Natural killer cell (primary cell): Measurements from ENCODE around the gene DDX1. TPM values are rescaled to one million over a fixed set of nuclear protein-coding genes. Genes with fewer than 3 reads are reported as not detected.

ENCODE experiments used
- ATAC-seq, 3 donors: fragments of 150-1000 bp in 2 of 3; fragments of 200-7000 bp in 1 of 3; cut with Tn5 transposase; 1 replicate in 1 of 3; 2 replicates in 2 of 3; pipeline ENCODE4 v1.10.0; 2021; ENCODE audit warnings: mild to moderate bottlenecking in 2 of 3, moderate library complexity in 2 of 3
- DNase-seq, 2 donors: peaks; one replicate each; pipeline versions ENCODE4 v3.0.0 to v3.0.0-alpha.2; 2013 to 2021; ENCODE audit warnings: mixed read lengths in 1 of 2
- H3K27ac ChIP-seq: one replicate; pipeline ENCODE4 v1.5.1; 2013; ENCODE audit warnings: mild to moderate bottlenecking, low read length
- H3K27me3 ChIP-seq: one replicate; pipeline ENCODE4 v1.6.1; 2013; ENCODE audit warnings: low read length; ENCODE audit not compliant: control insufficient read depth, insufficient read depth
- H3K36me3 ChIP-seq: one replicate; pipeline ENCODE4 v1.6.1; 2013; ENCODE audit warnings: low read length; ENCODE audit not compliant: control insufficient read depth, insufficient read depth
- H3K4me1 ChIP-seq: one replicate; pipeline ENCODE4 v1.6.1; 2013; ENCODE audit warnings: low read length; ENCODE audit not compliant: control insufficient read depth, insufficient read depth
- H3K4me3 ChIP-seq: one replicate; pipeline ENCODE4 v1.5.1; 2013; ENCODE audit warnings: low read length
- H3K9me3 ChIP-seq: one replicate; pipeline ENCODE4 v1.6.1; 2013; ENCODE audit warnings: low read length; ENCODE audit not compliant: control insufficient read depth, insufficient read depth
- H3K27ac Mint-ChIP-seq, 2 donors: one replicate each; pipeline ENCODE4 v1.8.0; 2022; ENCODE audit warnings: mild to moderate bottlenecking in 2 of 2, mixed read lengths in 2 of 2, moderate library complexity in 1 of 2
- H3K27me3 Mint-ChIP-seq, 2 donors: one replicate each; pipeline ENCODE4 v1.8.0; 2022; ENCODE audit warnings: low read depth in 2 of 2, mixed read lengths in 2 of 2
- H3K36me3 Mint-ChIP-seq: one replicate; pipeline ENCODE4 v1.8.0; 2022; ENCODE audit warnings: mixed read lengths
- H3K4me1 Mint-ChIP-seq, 2 donors: one replicate each; pipeline ENCODE4 v1.8.0; 2022; ENCODE audit warnings: mixed read lengths in 2 of 2
- H3K4me3 Mint-ChIP-seq: one replicate; pipeline ENCODE4 v1.8.0; 2022; ENCODE audit warnings: mild to moderate bottlenecking, moderate library complexity, mixed read lengths
- H3K9me3 Mint-ChIP-seq, 2 donors: one replicate each; pipeline ENCODE4 v1.8.0; 2022; ENCODE audit warnings: mixed read lengths in 2 of 2
- CTCF ChIP-seq: fragments of 200-600 bp; IDR thresholded peaks from one replicate; pipeline ENCODE4 v1.8.0; 2022; ENCODE audit warnings: antibody characterized with exemption
- WGBS: methylation state at CpG from one replicate; pipeline ENCODE4 v1.1.7; 2013; ENCODE audit warnings: missing lambda C conversion rate; ENCODE audit not compliant: insufficient coverage; 5-methylcytosine and 5-hydroxymethylcytosine counted together
- intact Hi-C: fragments of 100-400 bp; cut with micrococcal nuclease; formaldehyde crosslinking; loops from one replicate; pipeline ENCODE4 v1.14.2; 2022
- total RNA-seq, 4 donors: library from RNA; stranded (reverse); fragments of 120-200 nt in 1 of 4; gene quantifications; one replicate each; pipeline versions ENCODE4 v1.2.3 to v1.2.4, GENCODE V29; 2013 to 2022

Gene DDX1
- total RNA-seq, 3 donors from 2014 or later (not counting 1 experiment from before 2014, with no cell fraction given) = 28.5 to 43.4 (median 37.2) TPM

GRCh38 chr2:15630978-15631719, 39.5 kb downstream of the DDX1 start:
- DNase-seq (no peak), ATAC-seq (no peak)
- Mint-ChIP-seq H3K27ac (no peak overlapping the region), H3K4me3 (no peak overlapping the region), H3K36me3 (peaks cover 31% of the 10 kb centered on the region), H3K9me3 (no peaks in the 10 kb centered on the region), H3K27me3 (no peaks in the 10 kb centered on the region), H3K4me1 (no peaks in the 10 kb centered on the region)
- H3K27ac ChIP-seq = no peak overlapping the region
- no peaks in the 10 kb centered on the region for H3K9me3 ChIP-seq
- no peaks in the 10 kb centered on the region for H3K27me3 ChIP-seq
- 98% methylated on average over 7 of the region's 7 CpGs for WGBS
- H3K36me3 ChIP-seq = peaks cover 81% of the 10 kb centered on the region
- intact Hi-C loops = no loop called here
- TF ChIP-seq CTCF = no peak
- no peak overlapping the region for H3K4me3 ChIP-seq
- no peaks in the 10 kb centered on the region for H3K4me1 ChIP-seq

DNA sequence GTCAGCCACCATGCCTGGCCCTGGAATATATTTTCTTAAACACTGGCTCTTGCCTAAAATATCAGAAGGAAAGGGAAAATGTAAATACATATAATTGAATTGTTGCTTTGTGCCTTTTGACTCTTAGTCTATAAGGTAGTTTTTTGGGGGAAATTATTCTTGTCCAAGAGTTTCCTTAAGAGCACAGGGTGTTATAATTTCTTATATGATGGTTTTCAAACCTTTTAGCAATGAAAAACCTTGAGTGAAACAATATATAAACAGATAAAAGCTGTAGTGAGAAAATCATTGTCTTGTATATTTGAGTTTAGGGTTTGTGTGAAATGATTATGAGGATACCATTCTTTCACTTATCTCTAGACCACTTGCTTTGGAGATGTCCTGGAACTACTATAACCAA, 40.2 kb downstream of the DDX1 start:
- no peak overlapping the region for H3K4me3 ChIP-seq
- DNase-seq = no peak
- peaks cover 31% of the 10 kb centered on the region for H3K36me3 Mint-ChIP-seq
- H3K9me3 Mint-ChIP-seq = no peaks in the 10 kb centered on the region
- peaks cover 76% of the 10 kb centered on the region for H3K36me3 ChIP-seq
- H3K27me3 Mint-ChIP-seq = no peaks in the 10 kb centered on the region
- intact Hi-C loops = no loop called here
- H3K27me3 ChIP-seq = no peaks in the 10 kb centered on the region
- no peak for TF ChIP-seq CTCF
- no peaks in the 10 kb centered on the region for H3K4me1 Mint-ChIP-seq
- H3K27ac Mint-ChIP-seq = no peak overlapping the region
- H3K9me3 ChIP-seq = no peaks in the 10 kb centered on the region
- no peaks in the 10 kb centered on the region for H3K4me1 ChIP-seq
- ATAC-seq = no peak
- no peak overlapping the region for H3K27ac ChIP-seq
- no peak overlapping the region for H3K4me3 Mint-ChIP-seq

- H3K4me1 ChIP-seq = no peaks in the 10 kb centered on the region
- peaks cover 31% of the 10 kb centered on the region for H3K36me3 Mint-ChIP-seq
- 92% methylated on average over 2 of the region's 4 CpGs for WGBS
- TF ChIP-seq CTCF = no peak
- ATAC-seq (no peak), DNase-seq (no peak)
- no peaks in the 10 kb centered on the region for H3K27me3 Mint-ChIP-seq
- H3K4me3 ChIP-seq = no peak overlapping the region
- H3K4me1 Mint-ChIP-seq = peaks cover 0 to 7% of the 10 kb centered on the region in 2 donors
- intact Hi-C loops = no loop called here
- H3K27ac Mint-ChIP-seq = no peak overlapping the region
- H3K27me3 ChIP-seq = no peaks in the 10 kb centered on the region
- H3K4me3 Mint-ChIP-seq = no peak overlapping the region
- H3K36me3 ChIP-seq = peaks cover 64% of the 10 kb centered on the region
- H3K9me3 ChIP-seq = no peaks in the 10 kb centered on the region
- no peak overlapping the region for H3K27ac ChIP-seq
- no peaks in the 10 kb centered on the region for H3K9me3 Mint-ChIP-seq
These were observed 41.6 kb downstream of the DDX1 start for GRCh38 chr2:15633043-15633970.
